Upper lobe of left lung (tissue), 6 donors: ENCODE data around the gene TCTN1. TPM values are rescaled to one million over a fixed set of nuclear protein-coding genes. Genes with fewer than 3 reads are reported as not detected.

Source experiments
- ATAC-seq, 2 donors: fragments of 200-7000 bp; cut with Tn5 transposase; one replicate each; pipeline ENCODE4 v1.9.1; 2022; ENCODE audit warnings: mild to moderate bottlenecking in 2 of 2, moderate library complexity in 2 of 2; ENCODE audit not compliant: low FRiP score in 2 of 2
- DNase-seq, 2 donors: peaks; one replicate each; pipeline ENCODE4 v3.0.0-alpha.2; 2019 to 2020
- H3K27ac ChIP-seq, 4 donors: fragments of 200-600 bp; sonication (generic); one replicate each; pipeline ENCODE4 v1.5.1; 2016 to 2019
- H3K27me3 ChIP-seq, 4 donors: fragments of 200-600 bp; sonication (generic); one replicate each; pipeline ENCODE4 v1.5.1; 2017 to 2019
- H3K36me3 ChIP-seq, 4 donors: fragments of 200-600 bp; sonication (generic); one replicate each; pipeline ENCODE4 v1.5.1; 2016 to 2019
- H3K4me1 ChIP-seq, 4 donors: fragments of 200-600 bp; sonication (generic); one replicate each; pipeline ENCODE4 v1.5.1; 2018 to 2019
- H3K4me3 ChIP-seq, 4 donors: fragments of 200-600 bp; sonication (generic); one replicate each; pipeline ENCODE4 v1.5.1; 2017 to 2019; ENCODE audit warnings: mild to moderate bottlenecking in 2 of 4, moderate library complexity in 1 of 4
- H3K9me3 ChIP-seq, 4 donors: fragments of 200-600 bp; sonication (generic); one replicate each; pipeline ENCODE4 v1.5.1; 2018 to 2019
- CTCF ChIP-seq, 6 experiments: fragments of 450-650 bp in 4 of 6; fragments of 200-600 bp in 2 of 6; sonication (generic) in 2 of 6; IDR thresholded peaks; one replicate each; pipeline ENCODE4 v1.5.1; 2016 to 2019; ENCODE audit warnings: antibody characterized with exemption in 6 of 6
- EP300 ChIP-seq, 4 donors: sonication (generic); formaldehyde crosslinking; IDR thresholded peaks; one replicate each; pipeline ENCODE4 v1.5.1; 2017; ENCODE audit warnings: antibody characterized with exemption in 4 of 4, control low read depth in 2 of 4
- POLR2A ChIP-seq, 4 donors: fragments of 450-650 bp; IDR thresholded peaks; one replicate each; pipeline ENCODE4 v1.5.1; 2016 to 2017; ENCODE audit warnings: antibody characterized with exemption in 4 of 4, mild to moderate bottlenecking in 2 of 4
- POLR2AphosphoS5 ChIP-seq, 2 donors: sonication (generic); formaldehyde crosslinking; IDR thresholded peaks; one replicate each; pipeline ENCODE4 v1.5.1; 2017; ENCODE audit warnings: antibody characterized with exemption in 2 of 2
- WGBS, 2 donors: methylation state at CpG; one replicate each; pipeline ENCODE4 v1.1.5; 2017 to 2018; 5-methylcytosine and 5-hydroxymethylcytosine counted together
- total RNA-seq, 6 donors: library from RNA; depleted of rRNA in 4 of 6; stranded (reverse); fragments of >200 nt in 4 of 6; gene quantifications; one replicate each; pipeline versions ENCODE4 v1.1.0 to v1.2.1, GENCODE V29; 2016 to 2021
- donor health status: DM: no; HTN: no; CAD: no; lungs with moderate emphysema.
- donor health status: DM: no; HTN: yes; CAD: no; lungs with severe emphysema.

The TCTN1 gene
- total RNA-seq, 6 donors from 2014 or later = 21.6 to 50.8 (median 42.6) TPM

- Histone ChIP-seq H3K27me3 (peaks cover 0 to 6% (median 0%) of the 10 kb centered on the region in 4 donors), H3K9me3 (no peaks in the 10 kb centered on the region), H3K4me3 (peak overlapping the region; percentile 33 to 70 (median 60)), H3K36me3 (no peaks in the 10 kb centered on the region), H3K4me1 (peaks cover 14 to 37% (median 25%) of the 10 kb centered on the region in 4 donors), H3K27ac (peak overlapping the region; percentile 65 to 86 (median 84))
- WGBS, 2 donors = 3 to 12% methylated on average over 12 to 31 of the region's 38 CpGs
- ATAC-seq = peak; percentile 70 to 82
- TF ChIP-seq POLR2A (IDR thresholded peaks at IDR 0.05) = peak in 1 of 4 donors; percentile 26
- TF ChIP-seq EP300 (IDR thresholded peaks at IDR 0.05) = peak in 1 of 4 donors; percentile 24
- peak in 1 of 2 donors; percentile 24 for TF ChIP-seq POLR2AphosphoS5 (IDR thresholded peaks at IDR 0.05)
- no peak for TF ChIP-seq CTCF (IDR thresholded peaks at IDR 0.05)
- DNase-seq = peak; percentile 56 to 86
Observed at GRCh38 chr12:110689281-110690126, 75.6 kb downstream of the TCTN1 start.

GRCh38 chr12:110690127-110690430 is 76.2 kb downstream of the TCTN1 start:
- TF ChIP-seq CTCF (IDR thresholded peaks at IDR 0.05) = no peak
- no peak for TF ChIP-seq POLR2A (IDR thresholded peaks at IDR 0.05)
- no peak for TF ChIP-seq POLR2AphosphoS5 (IDR thresholded peaks at IDR 0.05)
- no peak for TF ChIP-seq EP300 (IDR thresholded peaks at IDR 0.05)
- H3K36me3 ChIP-seq = no peaks in the 10 kb centered on the region
- H3K9me3 ChIP-seq = no peaks in the 10 kb centered on the region
- peak overlapping the region in 3 of 4 donors; percentile 82 to 86 (median 86) for H3K27ac ChIP-seq
- H3K27me3 ChIP-seq = peaks cover 0 to 6% (median 0%) of the 10 kb centered on the region in 4 donors
- no peak overlapping the region for H3K4me3 ChIP-seq
- DNase-seq (no peak), ATAC-seq (no peak)
- whole genome bisulfite sequencing, 2 donors = 66 to 69% methylated on average over 4 of the region's 4 CpGs
- peaks cover 14 to 37% (median 25%) of the 10 kb centered on the region in 4 donors for H3K4me1 ChIP-seq

- Histone ChIP-seq H3K4me3 (no peak overlapping the region), H3K36me3 (no peaks in the 10 kb centered on the region), H3K27ac (peak overlapping the region; percentile 29 to 76 (median 66)), H3K9me3 (no peaks in the 10 kb centered on the region), H3K27me3 (peaks cover 0 to 2% (median 0%) of the 10 kb centered on the region in 4 donors), H3K4me1 (peaks cover 15 to 25% (median 22%) of the 10 kb centered on the region in 4 donors)
- DNase-seq = peak in 1 of 2 donors; percentile 69
- ATAC-seq = peak in 1 of 2 donors; percentile 41
- TF ChIP-seq CTCF (IDR thresholded peaks at IDR 0.05) (no peak), EP300 (IDR thresholded peaks at IDR 0.05) (no peak), POLR2A (IDR thresholded peaks at IDR 0.05) (no peak), POLR2AphosphoS5 (IDR thresholded peaks at IDR 0.05) (no peak)
- WGBS, 2 donors = 53 to 54% methylated on average over 7 of the region's 7 CpGs
Observed at GRCh38 chr12:110693731-110694130, 79.8 kb downstream of the TCTN1 start.

- H3K4me3 ChIP-seq = no peak overlapping the region
- H3K36me3 ChIP-seq = no peaks in the 10 kb centered on the region
- H3K27ac ChIP-seq = peak overlapping the region; percentile 29 to 76 (median 66)
- DNase-seq = peak; percentile 60 to 84
- ATAC-seq = peak; percentile 64 to 76
- WGBS, 2 donors = 61 to 69% methylated on average over 10 to 12 of the region's 12 CpGs
- no peaks in the 10 kb centered on the region for H3K9me3 ChIP-seq
- peaks cover 15 to 25% (median 22%) of the 10 kb centered on the region in 4 donors for H3K4me1 ChIP-seq
- TF ChIP-seq POLR2AphosphoS5 (IDR thresholded peaks at IDR 0.05) = no peak
- peak in 1 of 4 donors; percentile 2 for TF ChIP-seq POLR2A (IDR thresholded peaks at IDR 0.05)
- H3K27me3 ChIP-seq = no peaks in the 10 kb centered on the region
Observed at GRCh38 chr12:110694330-110694901, 80.5 kb downstream of the TCTN1 start.

GRCh38 chr12:110696283-110696682 is 82.4 kb downstream of the TCTN1 start:
- Histone ChIP-seq H3K9me3 (no peaks in the 10 kb centered on the region), H3K4me3 (no peak overlapping the region), H3K27ac (no peak overlapping the region), H3K27me3 (no peaks in the 10 kb centered on the region), H3K4me1 (peaks cover 9 to 18% (median 16%) of the 10 kb centered on the region in 4 donors), H3K36me3 (no peaks in the 10 kb centered on the region)
- TF ChIP-seq POLR2AphosphoS5 (IDR thresholded peaks at IDR 0.05) (no peak), CTCF (IDR thresholded peaks at IDR 0.05) (no peak), POLR2A (IDR thresholded peaks at IDR 0.05) (no peak), EP300 (IDR thresholded peaks at IDR 0.05) (no peak)
- 85 to 86% methylated on average over 3 of the region's 3 CpGs for WGBS, 2 donors
- DNase-seq (no peak), ATAC-seq (no peak)
